ENCODE data around the gene DNAJC12. TPM values are rescaled to one million over a fixed set of nuclear protein-coding genes. Genes with fewer than 3 reads are reported as not detected.
"Not testable (repeated sequence)": the region's sequence is repeated elsewhere in the genome, so short reads cannot be mapped to it uniquely, and the experiment has no call there.

The DNAJC12 gene
- total RNA-seq, 2 experiments from 2014 or later: 29.1 to 32.5 TPM

- ATAC-seq: no peak
- H3K4me1 Mint-ChIP-seq (ENCODE audit: low read depth): no peaks in the 10 kb centered on the region
These were observed 40.1 kb upstream of the DNAJC12 start for GRCh38 chr10:67878133-67878532.

GRCh38 chr10:67877421-67877820 is 39.4 kb upstream of the DNAJC12 start:
- POLR2A ChIA-PET: interaction anchor here (1.1 kb wide), 1 partner anchor 28 kb away, joined by 3 read pairs; no protein-coding TSS in a partner anchor
- H3K27ac Mint-ChIP-seq; ATAC-seq; DNase-seq; H3K36me3 Mint-ChIP-seq (ENCODE audit: low read depth); H3K4me3 Mint-ChIP-seq; H3K9me3 Mint-ChIP-seq; H3K4me1 Mint-ChIP-seq (ENCODE audit: low read depth); intact Hi-C loops (cut with micrococcal nuclease); H3K27me3 Mint-ChIP-seq: not testable (repeated sequence)
- CTCF ChIA-PET: interaction anchor here (2.9 kb wide), 1 partner anchor 22 kb away, joined by 14 read pairs; no protein-coding TSS in a partner anchor

More at GRCh38 chr10:67878133-67878532, 40.1 kb upstream of the DNAJC12 start:
- Mint-ChIP-seq H3K36me3 (ENCODE audit: low read depth) (no peaks in the 10 kb centered on the region), H3K4me3 (no peak overlapping the region), H3K9me3 (no peaks in the 10 kb centered on the region), H3K27me3 (no peaks in the 10 kb centered on the region), H3K27ac (no peak overlapping the region)
- CTCF ChIA-PET: interaction anchor here (0.7 to 2.9 kb wide), 2 partner anchors 23 to 115 kb away, joined by 4 to 14 read pairs; no protein-coding TSS in a partner anchor
- TF ChIP-seq, protein P1, sequence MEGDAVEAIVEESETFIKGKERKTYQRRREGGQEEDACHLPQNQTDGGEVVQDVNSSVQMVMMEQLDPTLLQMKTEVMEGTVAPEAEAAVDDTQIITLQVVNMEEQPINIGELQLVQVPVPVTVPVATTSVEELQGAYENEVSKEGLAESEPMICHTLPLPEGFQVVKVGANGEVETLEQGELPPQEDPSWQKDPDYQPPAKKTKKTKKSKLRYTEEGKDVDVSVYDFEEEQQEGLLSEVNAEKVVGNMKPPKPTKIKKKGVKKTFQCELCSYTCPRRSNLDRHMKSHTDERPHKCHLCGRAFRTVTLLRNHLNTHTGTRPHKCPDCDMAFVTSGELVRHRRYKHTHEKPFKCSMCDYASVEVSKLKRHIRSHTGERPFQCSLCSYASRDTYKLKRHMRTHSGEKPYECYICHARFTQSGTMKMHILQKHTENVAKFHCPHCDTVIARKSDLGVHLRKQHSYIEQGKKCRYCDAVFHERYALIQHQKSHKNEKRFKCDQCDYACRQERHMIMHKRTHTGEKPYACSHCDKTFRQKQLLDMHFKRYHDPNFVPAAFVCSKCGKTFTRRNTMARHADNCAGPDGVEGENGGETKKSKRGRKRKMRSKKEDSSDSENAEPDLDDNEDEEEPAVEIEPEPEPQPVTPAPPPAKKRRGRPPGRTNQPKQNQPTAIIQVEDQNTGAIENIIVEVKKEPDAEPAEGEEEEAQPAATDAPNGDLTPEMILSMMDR (IDR thresholded peaks at IDR 0.05): no peak
- intact Hi-C loops (cut with micrococcal nuclease): no loop called here
- POLR2A ChIA-PET: no interaction called here
- DNase-seq: no peak

GRCh38 chr10:67875340-67876238 is 37.6 kb upstream of the DNAJC12 start:
- TF ChIP-seq, protein P1 (IDR thresholded peaks at IDR 0.05): no peak
- POLR2A ChIA-PET: interaction anchor here (1.2 kb wide), 1 partner anchor 9 kb away, joined by 4 read pairs; no protein-coding TSS in a partner anchor
- Mint-ChIP-seq H3K36me3 (ENCODE audit: low read depth) (no peaks in the 10 kb centered on the region), H3K27ac (no peak overlapping the region), H3K4me3 (no peak overlapping the region), H3K9me3 (no peaks in the 10 kb centered on the region), H3K27me3 (no peaks in the 10 kb centered on the region), H3K4me1 (ENCODE audit: low read depth) (no peaks in the 10 kb centered on the region)
- CTCF ChIA-PET: interaction anchor here (0.6 to 2.9 kb wide), 2 partner anchors 8 to 20 kb away, joined by 3 to 14 read pairs; no protein-coding TSS in a partner anchor
- intact Hi-C loops (cut with micrococcal nuclease): no loop called here
- ATAC-seq (no peak), DNase-seq (no peak)

DNA sequence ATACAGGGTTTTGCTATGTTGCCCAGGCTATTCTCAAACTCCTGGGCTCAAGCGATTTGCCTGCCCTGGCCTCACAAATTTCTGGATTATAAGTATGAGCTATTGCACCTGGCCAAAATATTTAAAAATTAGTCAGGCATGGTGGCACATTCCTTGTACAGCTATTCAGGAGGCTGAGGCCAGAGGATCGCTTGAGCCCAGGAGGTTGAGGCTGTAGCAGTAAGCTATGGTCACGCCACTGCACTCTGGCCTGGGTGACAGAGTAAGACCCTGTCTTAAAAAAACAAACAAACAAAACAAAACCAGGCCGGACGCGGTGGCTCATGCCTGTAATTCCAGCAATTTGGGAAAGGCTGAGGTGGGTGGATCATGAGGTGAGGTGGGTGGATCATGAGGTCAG is 32.0 kb upstream of the DNAJC12 start:
- CTCF ChIA-PET: interaction anchor here (1.1 kb wide), 1 partner anchor 286 kb away, joined by 3 read pairs; no protein-coding TSS in a partner anchor
- Mint-ChIP-seq H3K27ac (no peak overlapping the region), H3K36me3 (ENCODE audit: low read depth) (no peaks in the 10 kb centered on the region), H3K27me3 (no peaks in the 10 kb centered on the region), H3K4me3 (no peak overlapping the region), H3K4me1 (ENCODE audit: low read depth) (no peaks in the 10 kb centered on the region), H3K9me3 (no peaks in the 10 kb centered on the region)
- TF ChIP-seq, protein P1 (IDR thresholded peaks at IDR 0.05): no peak
- ATAC-seq (no peak), DNase-seq (no peak)
- intact Hi-C loops (cut with micrococcal nuclease): no loop called here
- POLR2A ChIA-PET: no interaction called here

- Mint-ChIP-seq H3K27ac (no peak overlapping the region), H3K9me3 (no peaks in the 10 kb centered on the region), H3K36me3 (ENCODE audit: low read depth) (no peaks in the 10 kb centered on the region), H3K4me1 (ENCODE audit: low read depth) (no peaks in the 10 kb centered on the region), H3K27me3 (no peaks in the 10 kb centered on the region), H3K4me3 (no peak overlapping the region)
- ChIA-PET CTCF (interaction anchor here (1.4 to 5.4 kb wide), 2 partner anchors 13 to 79 kb away, joined by 4 to 35 read pairs; no protein-coding TSS in a partner anchor), POLR2A (interaction anchor here (1.2 kb wide), 1 partner anchor 16 kb away, joined by 3 read pairs; the partner anchor contains the start of gene SIRT1)
- ATAC-seq (no peak), DNase-seq (no peak)
- intact Hi-C loops (cut with micrococcal nuclease): no loop called here
- TF ChIP-seq, protein P1 (IDR thresholded peaks at IDR 0.05): no peak
These were observed 30.1 kb upstream of the DNAJC12 start for GRCh38 chr10:67868132-67868531.
